NOMO-1 treated with dmso at 0.1 percent for 144 hours (cell line): ENCODE data around the gene CIBAR2.
"Not testable (repeated sequence)": the region's sequence is repeated elsewhere in the genome, so short reads cannot be mapped to it uniquely, and the experiment has no call there.

Source experiments
- DNase-seq: peaks from one replicate; lab custom pipeline; 2025; ENCODE audit not compliant: unreplicated experiment; lab: John Stamatoyannopoulos, UW

The CIBAR2 gene

GRCh38 chr16:85064186-85064585, 48.1 kb downstream of the CIBAR2 start:
- DNase-seq, result no peak

- no peak for DNase-seq
These were observed 49.4 kb downstream of the CIBAR2 start for GRCh38 chr16:85062845-85063244.

DNA sequence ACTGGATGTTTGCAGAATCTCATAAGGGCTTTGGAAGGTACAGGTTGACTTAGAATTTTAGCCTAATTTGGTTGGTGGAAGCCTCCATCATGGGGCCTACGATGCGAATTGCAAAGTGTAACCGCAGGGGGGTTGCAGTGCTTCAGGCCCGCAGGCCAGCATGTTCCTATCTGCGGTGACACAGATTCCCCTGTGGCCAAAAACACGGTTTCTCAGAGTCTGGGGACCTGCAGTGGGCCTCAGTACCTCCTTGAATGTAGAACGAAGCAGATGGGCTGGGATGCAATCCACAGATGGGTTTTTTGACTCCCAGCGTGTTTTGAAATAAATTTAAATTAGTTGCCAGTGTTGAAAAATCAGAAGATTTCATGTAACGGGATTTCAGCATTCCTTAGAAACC, 49.9 kb downstream of the CIBAR2 start:
- DNase-seq, result no peak

- peak; percentile 67 for DNase-seq
These were observed 50.7 kb downstream of the CIBAR2 start for GRCh38 chr16:85061566-85061965.

DNA sequence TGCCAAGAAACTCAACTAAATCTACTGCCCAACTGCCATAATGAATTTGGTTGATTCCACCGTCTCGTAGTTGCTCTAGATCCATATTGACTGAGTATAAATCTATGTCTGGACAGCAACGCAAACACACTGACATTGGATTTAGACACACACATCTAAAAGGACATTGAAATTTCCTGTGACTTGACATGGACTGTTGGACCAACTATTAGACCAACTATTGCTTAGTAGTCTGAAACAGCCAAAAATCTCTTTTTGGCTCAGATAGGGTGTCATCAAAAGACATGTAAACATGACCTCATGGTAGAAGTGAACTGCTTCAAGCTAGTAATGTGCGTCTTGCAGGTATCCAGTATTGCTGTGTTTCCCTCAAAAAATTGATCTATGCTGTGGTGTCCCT, 53.4 kb downstream of the CIBAR2 start:
- no peak for DNase-seq

DNA sequence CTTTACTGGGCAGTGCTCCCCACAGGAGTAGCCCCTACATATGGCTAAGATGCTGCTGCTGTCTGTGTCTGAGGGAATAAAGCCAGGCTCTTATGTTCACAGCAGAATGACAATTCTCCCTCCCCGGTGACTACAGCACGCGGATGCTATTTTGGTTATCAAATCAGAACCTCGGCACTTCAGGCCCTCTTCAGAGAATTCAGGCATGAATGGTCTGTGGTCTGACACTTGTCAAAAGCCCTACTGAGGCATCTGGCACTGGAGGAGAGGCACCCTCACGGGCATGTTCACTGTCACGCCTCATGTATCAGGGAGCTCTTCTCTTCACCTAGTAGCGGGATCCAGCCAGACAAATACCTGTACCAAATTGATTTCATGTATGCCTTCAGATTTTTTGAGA, 54.3 kb downstream of the CIBAR2 start:
- DNase-seq, result no peak

DNA sequence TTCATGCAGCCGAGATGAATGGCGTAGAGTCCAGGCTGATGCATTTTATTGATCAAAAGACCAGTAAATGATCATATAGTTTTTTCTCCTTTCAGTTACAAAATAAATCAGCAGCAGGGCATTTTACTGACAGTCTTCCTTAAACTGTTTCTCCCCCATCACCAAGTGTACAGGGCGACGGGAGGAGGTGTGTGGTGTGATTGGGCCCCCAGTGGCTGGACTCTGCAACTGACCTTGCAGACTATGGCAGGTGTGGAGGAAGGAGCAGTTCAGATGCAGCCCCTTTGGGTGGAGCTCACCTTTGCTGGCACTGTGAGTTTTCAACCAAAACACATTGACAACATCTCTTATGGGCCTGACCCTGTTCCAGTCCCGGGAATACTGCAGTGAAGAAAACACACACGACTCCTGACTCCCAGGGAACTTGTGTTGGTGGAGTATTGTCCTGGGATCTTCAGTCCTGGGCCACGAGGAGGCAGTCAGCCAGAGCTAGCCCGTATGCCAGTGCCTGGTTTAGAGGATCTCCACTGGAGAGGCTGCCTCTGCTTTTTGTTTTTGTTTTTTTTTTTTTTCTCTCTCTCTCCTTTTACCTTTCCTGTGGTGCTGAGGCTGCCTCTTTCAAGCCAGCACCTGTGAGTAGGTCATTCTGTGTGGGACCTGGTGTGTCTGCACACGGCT, 54.9 kb downstream of the CIBAR2 start:
- no peak for DNase-seq

- no peak for DNase-seq
These were observed 56.0 kb downstream of the CIBAR2 start for GRCh38 chr16:85056211-85056748.

DNA sequence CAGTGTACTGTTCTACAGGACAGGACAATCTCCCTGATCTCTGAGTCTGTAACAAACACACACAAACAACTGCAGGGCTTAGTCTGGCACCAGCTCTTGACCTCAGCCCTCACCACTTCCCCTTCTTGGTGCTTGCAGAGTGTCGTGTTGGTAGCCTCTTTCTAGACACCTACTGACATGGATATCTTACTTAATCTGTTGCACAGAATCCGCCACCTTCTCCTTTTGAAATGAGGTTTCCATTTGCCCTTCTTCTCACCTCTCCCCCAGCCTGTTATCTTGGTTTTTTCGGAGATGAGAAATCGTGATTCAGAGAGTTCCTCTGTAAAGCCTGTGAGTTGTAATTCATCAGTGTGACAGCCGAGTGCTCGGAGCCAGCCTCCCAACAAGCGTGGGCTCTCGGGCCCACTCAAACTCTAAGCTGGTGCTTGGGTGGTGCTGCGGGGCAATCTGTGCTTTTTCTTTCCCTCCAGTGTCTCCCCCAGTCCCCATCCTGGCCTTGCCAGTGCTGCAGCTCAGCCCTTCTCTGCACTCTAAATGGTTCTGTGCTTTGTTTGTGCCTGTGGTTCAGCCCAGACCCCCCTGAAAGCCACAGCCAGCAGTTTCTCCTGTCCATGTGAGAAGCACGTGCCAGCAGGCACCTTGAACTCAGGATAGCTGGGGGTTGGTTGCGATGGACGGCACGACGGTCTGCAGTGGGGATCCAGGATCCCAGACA, 56.6 kb downstream of the CIBAR2 start:
- DNase-seq, result peak; percentile 96

DNA sequence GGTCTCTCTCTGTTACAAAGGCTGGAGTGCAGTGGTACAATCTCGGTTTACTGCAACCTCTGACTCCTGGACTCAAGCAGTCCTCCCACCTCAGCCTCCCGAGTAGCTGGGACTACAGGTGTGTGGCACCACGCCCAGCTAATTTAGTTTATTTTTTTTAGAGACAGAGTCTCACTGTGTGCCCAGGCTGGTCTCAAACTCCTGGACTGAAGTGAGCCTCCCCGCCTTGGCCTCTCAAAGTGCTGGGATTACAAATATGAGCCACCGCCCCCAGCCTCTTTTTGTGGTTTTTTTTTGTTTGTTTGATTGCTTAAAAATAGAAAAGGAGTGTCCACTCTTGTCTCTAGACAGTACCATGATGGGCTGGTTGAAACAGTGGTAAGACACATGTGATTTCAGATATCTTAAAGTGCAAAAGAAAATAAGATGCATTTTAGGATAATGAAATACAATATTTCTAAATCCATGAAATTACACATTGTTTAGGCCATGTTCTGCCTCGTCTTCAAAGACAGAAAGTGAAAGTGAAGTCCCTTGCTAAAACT, 57.3 kb downstream of the CIBAR2 start:
- DNase-seq, result no peak

DNA sequence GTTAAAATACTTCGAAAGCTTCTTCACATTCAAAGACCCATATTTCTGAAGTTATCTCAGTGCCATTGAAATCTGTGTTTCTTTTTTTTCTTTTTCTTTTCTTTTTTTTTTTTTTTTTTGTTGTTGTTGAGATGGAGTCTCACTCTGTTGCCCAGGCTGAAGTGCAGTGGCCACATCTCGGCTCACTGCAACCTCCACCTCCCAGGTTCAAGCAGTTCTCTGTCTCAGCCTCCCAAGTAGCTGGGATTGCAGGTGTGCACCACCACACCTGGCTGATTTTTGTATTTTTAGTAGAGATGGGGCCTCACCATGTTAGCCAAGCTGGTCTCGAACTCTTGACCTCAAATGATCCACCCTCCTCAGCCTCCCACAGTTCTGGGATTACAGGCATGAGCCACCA, 58.0 kb downstream of the CIBAR2 start:
- DNase-seq, result not testable (repeated sequence)

GRCh38 chr16:85052536-85052935, 59.7 kb downstream of the CIBAR2 start:
- DNase-seq, result no peak

DNA sequence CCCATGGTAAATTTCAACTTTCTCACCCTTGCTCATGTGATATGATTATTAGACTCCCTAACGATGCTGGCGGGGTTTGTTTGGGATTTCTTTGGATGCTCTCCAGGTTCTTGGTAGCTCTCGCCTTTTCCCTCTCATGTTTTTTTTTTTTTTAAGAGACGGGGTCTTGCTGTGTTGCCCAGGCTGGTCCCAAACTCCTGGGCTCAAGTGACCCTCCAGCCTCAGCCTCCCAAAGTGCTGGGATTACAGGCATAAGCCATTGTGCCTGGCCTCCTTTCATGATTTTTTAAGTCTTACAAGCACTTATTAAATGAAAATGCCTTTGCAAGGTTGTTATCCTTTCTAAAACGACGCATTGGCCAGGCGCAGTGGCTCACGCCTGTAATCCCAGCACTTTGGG, 60.6 kb downstream of the CIBAR2 start:
- DNase-seq, result no peak

DNA sequence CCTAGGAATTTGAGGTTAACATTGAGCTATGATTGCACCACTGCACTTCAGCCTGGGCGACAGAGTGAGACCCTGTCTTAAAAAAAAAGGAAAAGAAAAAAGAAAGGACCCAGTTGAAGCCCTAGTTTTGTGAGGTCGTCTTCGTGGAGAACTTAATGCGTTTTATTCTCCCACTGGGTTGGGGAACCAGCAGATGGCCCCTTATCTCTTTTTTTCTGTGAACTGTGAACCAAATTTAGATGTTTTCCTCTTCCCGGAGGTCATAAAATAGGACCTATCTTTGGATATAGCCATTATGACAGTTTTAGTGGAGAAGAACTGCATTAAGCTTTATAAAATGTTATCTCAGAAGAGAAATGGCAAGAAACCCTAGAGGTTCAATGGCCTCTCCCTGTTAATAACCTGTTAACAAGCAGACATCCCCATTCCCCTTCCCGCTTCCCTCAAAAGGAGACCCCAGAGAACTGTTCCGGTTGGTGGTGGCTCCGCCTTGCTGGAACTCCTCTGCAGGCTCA, 61.1 kb downstream of the CIBAR2 start:
- DNase-seq, result no peak

DNA sequence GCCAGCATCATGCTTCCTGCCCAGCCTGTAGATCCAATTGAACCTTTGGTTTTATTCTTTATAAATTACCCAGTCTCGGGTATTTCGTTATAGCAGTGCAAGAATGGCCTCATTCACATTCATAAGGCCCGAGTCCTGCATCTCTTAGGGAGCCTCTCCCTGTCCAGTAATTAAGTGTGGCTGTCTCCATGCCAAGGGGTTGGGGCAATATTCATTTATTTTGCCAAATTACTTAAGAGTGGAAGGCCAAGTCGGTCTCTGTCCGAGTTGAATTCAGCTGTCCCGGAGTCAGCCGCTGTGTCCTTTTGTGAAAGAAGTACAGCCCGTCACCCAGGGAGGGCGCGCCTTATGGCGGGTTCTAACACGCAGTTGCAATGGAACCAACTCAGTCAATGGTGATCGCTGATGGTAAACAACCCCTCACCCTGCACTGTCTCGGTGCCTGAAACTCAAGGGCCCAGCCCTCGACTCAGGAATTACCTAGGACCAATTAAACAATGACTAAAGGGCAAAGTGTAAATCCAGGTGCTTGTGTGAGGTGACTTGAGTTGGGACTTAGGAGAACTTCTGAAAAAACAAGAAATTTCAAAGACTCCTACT, 62.5 kb downstream of the CIBAR2 start:
- no peak for DNase-seq

- DNase-seq, result no peak
These were observed 63.2 kb downstream of the CIBAR2 start for GRCh38 chr16:85048921-85049562.
